H1 (cell line): ENCODE data around the gene PRKCA. TPM values are rescaled to one million over a fixed set of nuclear protein-coding genes. Genes with fewer than 3 reads are reported as not detected.

Experiments used
- CTCF ChIA-PET: fragments of 300-600 bp; sonication (Branson Sonifier 250); formaldehyde crosslinking; loops from one replicate; lab custom pipeline; 2021; ENCODE audit not compliant: partially characterized antibody; lab: Charles Lee
- POLR2A ChIA-PET: fragments of 300-600 bp; sonication (Branson Sonifier 250); formaldehyde crosslinking; loops from one replicate; lab custom pipeline; 2021; ENCODE audit warnings: inconsistent platforms; ENCODE audit not compliant: partially characterized antibody; lab: Charles Lee
- DNase-seq, 2 experiments: peaks; one replicate each; pipeline versions ENCODE4 v3.0.0 to v3.0.0-alpha.2; 2010 to 2022; ENCODE audit warnings: low spot score in 2 of 2, low read depth in 1 of 2, mixed read lengths in 1 of 2
- FAIRE-seq: peaks from 2 replicates; lab custom pipeline; 2011; peaks lifted over from hg19 to GRCh38; lab: Jason Lieb, UNC
- H2AFZ ChIP-seq: 2 replicates; pipeline ENCODE4 v1.8.1; 2012; ENCODE audit warnings: low read length, inconsistent platforms
- H2AK5ac ChIP-seq: 2 replicates; pipeline ENCODE4 v1.6.1; 2013; ENCODE audit warnings: low read depth, low read length
- H2BK120ac ChIP-seq: replicated peaks from 2 replicates; pipeline ENCODE3; 2013; ENCODE audit warnings: low read depth, low read length, inconsistent platforms
- H2BK12ac ChIP-seq: 2 replicates; pipeline ENCODE4 v1.6.1; 2013; ENCODE audit warnings: low read depth, low read length
- H2BK15ac ChIP-seq: 2 replicates; pipeline ENCODE4 v1.6.1; 2013; ENCODE audit warnings: low read length
- H2BK20ac ChIP-seq: 2 replicates; pipeline ENCODE4 v1.6.1; 2013; ENCODE audit warnings: low read length
- H2BK5ac ChIP-seq: 2 replicates; pipeline ENCODE4 v1.6.1; 2013; ENCODE audit warnings: low read depth, low read length
- H3K14ac ChIP-seq: 2 replicates; pipeline ENCODE4 v1.6.1; 2013; ENCODE audit warnings: inconsistent platforms; ENCODE audit not compliant: insufficient read length
- H3K18ac ChIP-seq: 2 replicates; pipeline ENCODE4 v1.6.1; 2013; ENCODE audit warnings: low read length; ENCODE audit errors: extremely low read depth
- H3K23ac ChIP-seq: 2 replicates; pipeline ENCODE4 v1.6.1; 2013; ENCODE audit warnings: inconsistent platforms; ENCODE audit not compliant: insufficient read length
- H3K23me2 ChIP-seq: 2 replicates; pipeline ENCODE4 v1.6.1; 2013; ENCODE audit warnings: low read depth, low read length
- H3K27ac ChIP-seq: 2 replicates; pipeline ENCODE4 v1.6.1; 2011; ENCODE audit warnings: low read depth, low read length, inconsistent platforms
- H3K27me3 ChIP-seq, 4 experiments: replicated peaks in 1 of 4; 1 replicate in 1 of 4; 2 replicates in 3 of 4; pipeline versions ENCODE4 v1.6.1 to v1.8.1; 2011 to 2013; ENCODE audit warnings: low read length in 3 of 4, mild to moderate bottlenecking in 3 of 4, inconsistent platforms in 2 of 4, mixed read lengths in 2 of 4, moderate library complexity in 1 of 4; ENCODE audit not compliant: control insufficient read depth in 3 of 4, insufficient read depth in 3 of 4; ENCODE audit errors: extremely low read depth in 1 of 4
- H3K36me3 ChIP-seq, 4 experiments: 2 replicates each; pipeline versions ENCODE4 v1.6.1 to v1.8.1; 2011 to 2013; ENCODE audit warnings: mild to moderate bottlenecking in 4 of 4, low read length in 3 of 4, moderate library complexity in 2 of 4, control low read depth in 1 of 4, inconsistent platforms in 1 of 4; ENCODE audit not compliant: insufficient read depth in 4 of 4, control insufficient read depth in 2 of 4
- H3K4ac ChIP-seq: replicated peaks from 2 replicates; pipeline ENCODE3; 2013; ENCODE audit warnings: low read length, low read depth, mixed read lengths, inconsistent platforms; ENCODE audit not compliant: insufficient read length
- H3K4me1 ChIP-seq, 4 experiments: replicated peaks in 1 of 4; 1 replicate in 1 of 4; 2 replicates in 3 of 4; pipeline versions ENCODE4 v1.6.1 to v1.8.1; 2011 to 2013; ENCODE audit warnings: low read length in 3 of 4, inconsistent platforms in 2 of 4, mixed read lengths in 1 of 4; ENCODE audit not compliant: insufficient read depth in 4 of 4, control insufficient read depth in 3 of 4
- H3K4me2 ChIP-seq, 2 experiments: 2 replicates each; pipeline versions ENCODE4 v1.6.1 to v1.8.1; 2011 to 2013; ENCODE audit warnings: low read depth in 2 of 2, low read length in 2 of 2, control low read depth in 1 of 2, inconsistent platforms in 1 of 2, mild to moderate bottlenecking in 1 of 2; ENCODE audit not compliant: insufficient read depth in 1 of 2
- H3K4me3 ChIP-seq, 4 experiments: fragments of 200-600, 300-600 bp in 1 of 4; sonication (generic), shearing (Covaris generic), sonication (Bioruptor Twin) in 1 of 4; 2 replicates each; pipeline versions ENCODE4 v1.5.1 to v1.8.1; 2011 to 2016; ENCODE audit warnings: low read length in 4 of 4, low read depth in 3 of 4, control low read depth in 2 of 4, inconsistent platforms in 2 of 4, mild to moderate bottlenecking in 2 of 4, mixed read lengths in 1 of 4, moderate library complexity in 1 of 4; ENCODE audit not compliant: insufficient read depth in 2 of 4; ENCODE audit errors: extremely low read depth in 1 of 4
- H3K56ac ChIP-seq: replicated peaks from 2 replicates; pipeline ENCODE3; 2013; ENCODE audit warnings: low read depth, mild to moderate bottlenecking, mixed read lengths, low read length, inconsistent platforms; ENCODE audit not compliant: insufficient read length
- H3K79me1 ChIP-seq: 2 replicates; pipeline ENCODE4 v1.6.1; 2013; ENCODE audit warnings: low read depth, low read length, control low read depth
- H3K79me2 ChIP-seq, 2 experiments: 2 replicates each; pipeline versions ENCODE4 v1.6.1 to v1.8.1; 2012 to 2013; ENCODE audit warnings: low read length in 2 of 2, mild to moderate bottlenecking in 2 of 2, inconsistent platforms in 1 of 2; ENCODE audit not compliant: insufficient read depth in 2 of 2, control insufficient read depth in 1 of 2
- H3K9ac ChIP-seq, 4 experiments: replicated peaks in 1 of 4; 1 replicate in 1 of 4; 2 replicates in 3 of 4; pipeline versions ENCODE4 v1.6.1 to v1.8.1; 2011 to 2013; ENCODE audit warnings: low read depth in 3 of 4, low read length in 3 of 4, control low read depth in 2 of 4, mild to moderate bottlenecking in 2 of 4, moderate library complexity in 2 of 4, inconsistent platforms in 1 of 4; ENCODE audit errors: extremely low read depth in 1 of 4
- H3K9me3 ChIP-seq, 2 experiments: 2 replicates each; pipeline versions ENCODE4 v1.6.1 to v1.8.1; 2012 to 2013; ENCODE audit warnings: mild to moderate bottlenecking in 2 of 2, moderate library complexity in 2 of 2, control low read depth in 1 of 2, inconsistent platforms in 1 of 2, low read depth in 1 of 2, low read length in 1 of 2, mixed read lengths in 1 of 2; ENCODE audit not compliant: insufficient read depth in 2 of 2
- H4K20me1 ChIP-seq, 2 experiments: replicated peaks in 1 of 2; 2 replicates each; pipeline versions ENCODE3 to v1.8.1; 2011 to 2013; ENCODE audit warnings: inconsistent platforms in 2 of 2, low read length in 2 of 2, mild to moderate bottlenecking in 1 of 2; ENCODE audit not compliant: insufficient read depth in 2 of 2, control insufficient read depth in 1 of 2
- H4K5ac ChIP-seq: 2 replicates; pipeline ENCODE4 v1.6.1; 2013; ENCODE audit warnings: low read length, low read depth, mixed read lengths, inconsistent platforms; ENCODE audit not compliant: insufficient read length
- H4K8ac ChIP-seq: 2 replicates; pipeline ENCODE4 v1.8.0; 2013; ENCODE audit warnings: mild to moderate bottlenecking, moderate library complexity, low read length, inconsistent platforms; ENCODE audit not compliant: insufficient read depth; ENCODE audit errors: extremely low read depth
- H4K91ac ChIP-seq: replicated peaks from 2 replicates; pipeline ENCODE3; 2013; ENCODE audit warnings: low read length, mixed read lengths, inconsistent platforms; ENCODE audit not compliant: insufficient read length
- ASH2L ChIP-seq: fragments of 200-600, 300-600 bp; sonication (generic); IDR thresholded peaks from one replicate; pipeline ENCODE4 v1.7.1; 2017; ENCODE audit warnings: low read length
- ATF3 ChIP-seq: IDR thresholded peaks from 2 replicates; pipeline ENCODE4 v1.6.1; 2011; ENCODE audit warnings: low read depth, mild to moderate bottlenecking, low read length; ENCODE audit not compliant: insufficient read depth
- BCL11A ChIP-seq, 2 experiments: IDR thresholded peaks; one replicate each; pipeline ENCODE4 v1.6.1; 2011; ENCODE audit warnings: low read depth in 2 of 2, low read length in 2 of 2, mild to moderate bottlenecking in 2 of 2
- BRCA1 ChIP-seq: IDR thresholded peaks from 2 replicates; pipeline ENCODE4 v1.6.1; 2012; ENCODE audit warnings: low read depth, low read length, improper control_type of control experiment
- E2F6 ChIP-seq: IDR thresholded peaks from 2 replicates; pipeline ENCODE4 v1.6.1; 2012; ENCODE audit warnings: inconsistent platforms
- EGR1 ChIP-seq: IDR thresholded peaks from 2 replicates; pipeline ENCODE4 v1.6.1; 2011; ENCODE audit warnings: low read depth, low read length, borderline replicate concordance
- GABPA ChIP-seq: IDR thresholded peaks from 2 replicates; pipeline ENCODE4 v1.6.1; 2011; ENCODE audit warnings: mild to moderate bottlenecking, low read length, moderate library complexity, borderline replicate concordance; ENCODE audit not compliant: insufficient read depth
- SAP30 ChIP-seq: fragments of 300-600 bp; sonication (generic); IDR thresholded peaks from 2 replicates; pipeline ENCODE4 v1.7.1; 2012; ENCODE audit warnings: low read length, moderate library complexity, mild to moderate bottlenecking, inconsistent platforms; ENCODE audit not compliant: insufficient read depth, insufficient replicate concordance
- SIRT6 ChIP-seq: IDR thresholded peaks from one replicate; pipeline ENCODE4 v1.7.1; 2012; ENCODE audit warnings: low read length, inconsistent platforms
- SP2 ChIP-seq: IDR thresholded peaks from 2 replicates; pipeline ENCODE4 v1.6.1; 2012; ENCODE audit warnings: mild to moderate bottlenecking, low read length, inconsistent platforms
- SP4 ChIP-seq: IDR thresholded peaks from 2 replicates; pipeline ENCODE4 v1.6.1; 2012; ENCODE audit warnings: low read length, inconsistent platforms
- SRF ChIP-seq: IDR thresholded peaks from 2 replicates; pipeline ENCODE4 v1.6.1; 2011; ENCODE audit warnings: mild to moderate bottlenecking, low read depth, low read length, moderate library complexity
- SUZ12 ChIP-seq: fragments of 200-600 bp; sonication (generic); IDR thresholded peaks from 2 replicates; pipeline ENCODE4 v1.6.1; 2012; ENCODE audit warnings: mild to moderate bottlenecking, inconsistent platforms, low read length, moderate library complexity, mixed read lengths
- ZNF274 ChIP-seq: IDR thresholded peaks from 2 replicates; pipeline ENCODE4 v1.7.0; 2012; ENCODE audit warnings: low read length, borderline replicate concordance; ENCODE audit errors: extremely low read depth
- WGBS, 2 experiments: shearing (Covaris generic) in 1 of 2; methylation state at CpG; one replicate each; pipeline versions ENCODE4 v1.1.6 to v1.1.7; 2013 to 2015; ENCODE audit warnings: low lambda C conversion rate in 2 of 2, mixed read lengths in 2 of 2, inconsistent platforms in 1 of 2, low coverage in 1 of 2, missing lambda C conversion rate in 1 of 2; ENCODE audit not compliant: insufficient replicate concordance in 2 of 2, insufficient coverage in 1 of 2, insufficient read length in 1 of 2; ENCODE audit errors: extremely low coverage in 1 of 2, missing lambda C conversion rate in 1 of 2; 5-methylcytosine and 5-hydroxymethylcytosine counted together
- polyA plus RNA-seq, 7 experiments: library from polyadenylated mRNA; depleted of rRNA in 3 of 7; stranded (reverse) in 5 of 7; unstranded in 2 of 7; fragments of >200 nt in 5 of 7; fragments of 200-250 nt in 2 of 7; gene quantifications; 1 replicate in 5 of 7; 2 replicates in 1 of 7; 4 replicates in 1 of 7; pipeline versions ENCODE4 v1.2.1 to v1.2.3, GENCODE V29; 2011 to 2013; ENCODE audit warnings: missing spikeins in 2 of 7, mixed read lengths in 2 of 7
- total RNA-seq: library from RNA; stranded (reverse); fragmentation: NEBNext Ultra II Directional; extraction: Animal tissue kit (Norgen Biotek cat#: 25700); gene quantifications from 2 replicates; pipeline ENCODE4 v1.2.1, GENCODE V29; 2021

The PRKCA gene
- total and polyA plus RNA-seq, 2 of the 8 experiments (the other 6 are each of a cell fraction or from before 2014, with no cell fraction given): 5.8 to 17.8 TPM

GRCh38 chr17:66378296-66378695, 75.9 kb downstream of the PRKCA start:
- Histone ChIP-seq H4K91ac (no peak overlapping the region), H3K9ac (no peak overlapping the region), H2BK5ac (no peak overlapping the region), H3K4ac (no peak overlapping the region), H3K79me1 (no peaks in the 10 kb centered on the region), H3K23me2 (no peaks in the 10 kb centered on the region), H3K36me3 (no peaks in the 10 kb centered on the region), H3K4me1 (peaks cover 0 to 9% (median 2%) of the 10 kb centered on the region in 4 experiments; a peak in 3 of 7 replicates), H4K8ac (no peak overlapping the region), H2BK12ac (no peak overlapping the region), H4K20me1 (no peaks in the 10 kb centered on the region), H3K79me2 (no peaks in the 10 kb centered on the region), H3K27ac (no peak overlapping the region), H3K18ac (no peak overlapping the region), H3K27me3 (no peaks in the 10 kb centered on the region), H3K23ac (no peak overlapping the region), H2BK15ac (no peak overlapping the region), H4K5ac (no peak overlapping the region), H2BK20ac (no peak overlapping the region), H2AK5ac (no peak overlapping the region), H2AFZ (no peak overlapping the region), H3K9me3 (no peaks in the 10 kb centered on the region), H3K14ac (no peak overlapping the region), H2BK120ac (no peak overlapping the region), H3K56ac (no peak overlapping the region), H3K4me3 (no peak overlapping the region), H3K4me2 (no peak overlapping the region)
- DNase-seq: no peak
- ChIA-PET POLR2A (no interaction called here), CTCF (no interaction called here)
- FAIRE-seq: no peak
- 81% methylated on average over 5 of the region's 5 CpGs; no CpG with 5 or more reads in 1 of the 2 experiments for WGBS, 2 experiments
- TF ChIP-seq SUZ12 (no peak), ATF3 (no peak), ZNF274 (no peak), SAP30 (no peak), SP4 (no peak), SIRT6 (no peak), E2F6 (no peak), ASH2L (no peak), GABPA (no peak), EGR1 (no peak), BRCA1 (no peak), BCL11A (IDR thresholded peaks at IDR 0.05; ENCODE audit: low read depth in 2 of 2, low read length in 2 of 2) (no peak), SRF (no peak), SP2 (no peak)
